Measurements from ENCODE around the gene COLEC11.

DNA sequence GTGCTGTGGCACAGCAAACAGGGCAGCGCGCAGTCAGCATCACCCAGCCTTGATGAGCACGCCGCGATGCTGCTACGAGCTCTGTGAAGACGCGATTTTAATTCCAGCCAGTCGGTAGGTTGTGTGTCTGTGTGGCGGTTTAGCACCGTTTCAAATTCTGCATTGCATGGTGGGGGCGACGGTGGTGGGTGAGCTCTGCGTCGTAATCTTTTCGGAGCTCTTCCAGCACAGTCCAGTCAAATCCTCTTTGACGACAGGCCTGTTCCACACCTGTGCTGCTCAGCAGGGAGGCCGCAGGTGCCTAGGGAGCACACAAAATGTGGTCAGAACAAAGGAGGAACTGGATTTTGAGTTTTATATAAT lies 71.7 kb downstream of the COLEC11 start:
- TF ChIP-seq, protein P1, sequence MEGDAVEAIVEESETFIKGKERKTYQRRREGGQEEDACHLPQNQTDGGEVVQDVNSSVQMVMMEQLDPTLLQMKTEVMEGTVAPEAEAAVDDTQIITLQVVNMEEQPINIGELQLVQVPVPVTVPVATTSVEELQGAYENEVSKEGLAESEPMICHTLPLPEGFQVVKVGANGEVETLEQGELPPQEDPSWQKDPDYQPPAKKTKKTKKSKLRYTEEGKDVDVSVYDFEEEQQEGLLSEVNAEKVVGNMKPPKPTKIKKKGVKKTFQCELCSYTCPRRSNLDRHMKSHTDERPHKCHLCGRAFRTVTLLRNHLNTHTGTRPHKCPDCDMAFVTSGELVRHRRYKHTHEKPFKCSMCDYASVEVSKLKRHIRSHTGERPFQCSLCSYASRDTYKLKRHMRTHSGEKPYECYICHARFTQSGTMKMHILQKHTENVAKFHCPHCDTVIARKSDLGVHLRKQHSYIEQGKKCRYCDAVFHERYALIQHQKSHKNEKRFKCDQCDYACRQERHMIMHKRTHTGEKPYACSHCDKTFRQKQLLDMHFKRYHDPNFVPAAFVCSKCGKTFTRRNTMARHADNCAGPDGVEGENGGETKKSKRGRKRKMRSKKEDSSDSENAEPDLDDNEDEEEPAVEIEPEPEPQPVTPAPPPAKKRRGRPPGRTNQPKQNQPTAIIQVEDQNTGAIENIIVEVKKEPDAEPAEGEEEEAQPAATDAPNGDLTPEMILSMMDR (conservative IDR thresholded peaks at IDR 0.05), result no peak
- TF ChIP-seq ZFX (IDR thresholded peaks at IDR 0.05), result no peak

All from C4-2B (cell line).